Esophagus muscularis mucosa (tissue), 3 donors: ENCODE results near the gene IMP3.
A peak's percentile ranks its signal among the peaks of the same experiment; 100 is the strongest.

Experiments used
- CTCF ChIP-seq, 3 experiments: fragments of 200-600 bp in 2 of 3; fragments of 450-650 bp in 1 of 3; sonication (generic) in 2 of 3; IDR thresholded peaks; one replicate each; pipeline ENCODE4 v1.5.1; 2017 to 2019; ENCODE audit warnings: antibody characterized with exemption in 3 of 3, mild to moderate bottlenecking in 2 of 3, moderate library complexity in 1 of 3
- EP300 ChIP-seq: sonication (generic); formaldehyde crosslinking; IDR thresholded peaks from one replicate; pipeline ENCODE4 v1.6.1; 2017; ENCODE audit warnings: antibody characterized with exemption

DNA sequence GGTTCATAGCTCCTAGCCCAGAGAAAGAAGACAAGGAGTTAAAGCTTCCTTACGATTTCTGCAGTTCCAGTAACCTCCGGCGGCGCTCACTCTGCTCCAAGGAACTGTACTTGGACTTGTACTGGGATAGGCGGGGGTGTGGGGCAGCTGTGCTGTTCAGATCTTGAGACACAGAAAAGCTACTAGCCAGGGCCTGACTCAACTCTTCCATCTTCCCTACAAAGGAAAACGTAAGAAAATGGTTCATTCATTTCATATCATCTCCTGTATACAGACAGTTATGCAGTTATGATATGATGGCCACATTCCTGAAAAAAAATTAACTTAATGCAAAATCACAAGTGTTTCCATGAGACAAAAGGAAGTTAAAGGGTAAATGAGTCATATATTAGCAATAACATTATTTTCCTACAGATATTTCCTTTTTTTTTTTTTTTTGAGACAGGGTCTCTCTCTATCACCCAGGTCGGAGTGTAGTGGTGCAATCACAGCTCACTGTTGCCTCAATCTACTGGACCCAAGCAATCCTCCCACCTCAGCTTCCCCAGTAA is 19.1 kb downstream of the IMP3 start:
- TF ChIP-seq CTCF (IDR thresholded peaks at IDR 0.05), result peak in 1 of 3 experiments; percentile 27
- TF ChIP-seq EP300, result no peak
